WTC11 (cell line): ENCODE data around the gene RBM15. TPM values are rescaled to one million over a fixed set of nuclear protein-coding genes. Genes with fewer than 3 reads are reported as not detected.

Experiments
- ATAC-seq: fragments of 200-7000 bp; cut with Tn5 transposase; 2 replicates; pipeline ENCODE4 v1.10.0; 2021; ENCODE audit warnings: mild to moderate bottlenecking, moderate library complexity
- CTCF ChIA-PET: fragments of 300-600 bp; sonication (Branson Sonifier 250); formaldehyde crosslinking; loops from one replicate; lab custom pipeline; 2021; ENCODE audit warnings: antibody characterized with exemption; lab: Charles Lee
- POLR2A ChIA-PET: fragments of 350-600 bp; sonication (Branson Sonifier 250); formaldehyde crosslinking; loops from one replicate; lab custom pipeline; 2021; ENCODE audit warnings: antibody characterized with exemption; lab: Charles Lee
- DNase-seq: peaks from one replicate; pipeline ENCODE4 v3.0.0; 2021; ENCODE audit warnings: low spot score
- H3K27ac Mint-ChIP-seq: 2 replicates; pipeline ENCODE4 v1.8.0; 2021; ENCODE audit warnings: mixed read lengths
- H3K27me3 Mint-ChIP-seq: 2 replicates; pipeline ENCODE4 v1.8.0; 2021; ENCODE audit warnings: low read depth, mild to moderate bottlenecking, moderate library complexity, mixed read lengths
- H3K36me3 Mint-ChIP-seq: 2 replicates; pipeline ENCODE4 v1.8.0; 2021; ENCODE audit warnings: mixed read lengths
- H3K4me1 Mint-ChIP-seq: 2 replicates; pipeline ENCODE4 v1.8.0; 2022; ENCODE audit warnings: mixed read lengths
- H3K4me3 Mint-ChIP-seq: 2 replicates; pipeline ENCODE4 v1.8.0; 2021; ENCODE audit warnings: mild to moderate bottlenecking, moderate library complexity, mixed read lengths
- H3K9me3 Mint-ChIP-seq: 2 replicates; pipeline ENCODE4 v1.8.0; 2021; ENCODE audit warnings: mixed read lengths
- CBFB ChIP-seq: sonication (generic); formaldehyde crosslinking; IDR thresholded peaks from 2 replicates; pipeline ENCODE4 v1.8.1; 2022; ENCODE audit warnings: mild to moderate bottlenecking, low read depth, missing genetic modification reagents
- E2F4 ChIP-seq: sonication (generic); formaldehyde crosslinking; IDR thresholded peaks from 2 replicates; pipeline ENCODE4 v1.8.1; 2022; ENCODE audit warnings: low read depth, mild to moderate bottlenecking, moderate library complexity, missing genetic modification reagents, borderline replicate concordance
- EMX1 ChIP-seq: fragments of 250-450 bp; sonication (Bioruptor Pico); IDR thresholded peaks from 2 replicates; pipeline ENCODE4 v1.8.0; 2021; ENCODE audit warnings: mild to moderate bottlenecking
- ETV6 ChIP-seq: sonication (generic); formaldehyde crosslinking; IDR thresholded peaks from 2 replicates; pipeline ENCODE4 v1.8.1; 2022; ENCODE audit warnings: mild to moderate bottlenecking, missing genetic modification reagents
- IRF1 ChIP-seq: sonication (generic); formaldehyde crosslinking; IDR thresholded peaks from 2 replicates; pipeline ENCODE4 v1.8.0; 2023; ENCODE audit warnings: missing genetic modification reagents
- IRF2 ChIP-seq: sonication (generic); formaldehyde crosslinking; IDR thresholded peaks from 2 replicates; pipeline ENCODE4 v1.8.0; 2022; ENCODE audit warnings: low read depth, missing genetic modification reagents, borderline replicate concordance
- JUN ChIP-seq: sonication (generic); formaldehyde crosslinking; IDR thresholded peaks from 2 replicates; pipeline ENCODE4 v1.8.0; 2023; ENCODE audit warnings: mild to moderate bottlenecking, missing genetic modification reagents
- MAX ChIP-seq: sonication (generic); formaldehyde crosslinking; IDR thresholded peaks from 2 replicates; pipeline ENCODE4 v1.8.0; 2022; ENCODE audit warnings: mild to moderate bottlenecking, missing genetic modification reagents
- MLX ChIP-seq: sonication (generic); formaldehyde crosslinking; IDR thresholded peaks from 2 replicates; pipeline ENCODE4 v1.8.1; 2023; ENCODE audit warnings: mild to moderate bottlenecking, missing genetic modification reagents, moderate library complexity
- MXD4 ChIP-seq: fragments of 250-450 bp; sonication (Bioruptor Pico); IDR thresholded peaks from 2 replicates; pipeline ENCODE4 v1.8.0; 2021; ENCODE audit warnings: mild to moderate bottlenecking, moderate library complexity, borderline replicate concordance
- RELA ChIP-seq: sonication (generic); formaldehyde crosslinking; IDR thresholded peaks from 2 replicates; pipeline ENCODE4 v1.8.1; 2022; ENCODE audit warnings: missing genetic modification reagents, mild to moderate bottlenecking, borderline replicate concordance
- TCF7 ChIP-seq: sonication (generic); formaldehyde crosslinking; IDR thresholded peaks from 2 replicates; pipeline ENCODE4 v1.8.0; 2022; ENCODE audit warnings: mild to moderate bottlenecking, low read depth, missing genetic modification reagents, moderate library complexity
- TEAD1 ChIP-seq: sonication (generic); formaldehyde crosslinking; IDR thresholded peaks from 2 replicates; pipeline ENCODE4 v1.8.0; 2022; ENCODE audit warnings: mild to moderate bottlenecking, missing genetic modification reagents
- ZBTB43 ChIP-seq: sonication (generic); formaldehyde crosslinking; IDR thresholded peaks from 2 replicates; pipeline ENCODE4 v1.8.1; 2023; ENCODE audit warnings: mild to moderate bottlenecking, missing genetic modification reagents
- ZSCAN18 ChIP-seq: fragments of 250-450 bp; sonication (Bioruptor Pico); IDR thresholded peaks from 2 replicates; pipeline ENCODE4 v2.1.2; 2022; ENCODE audit warnings: mild to moderate bottlenecking, moderate library complexity
- total RNA-seq: library from RNA; stranded (reverse); gene quantifications from 3 replicates; pipeline ENCODE4 v1.2.3, GENCODE V29; 2021
- TF ChIP-seq, protein P1 (sequence below): fragments of 250-450 bp; sonication (Bioruptor Pico); IDR thresholded peaks from 2 replicates; pipeline ENCODE4 v1.8.0; 2021; ENCODE audit warnings: mild to moderate bottlenecking
- TF ChIP-seq, protein P2 (sequence below): sonication (generic); formaldehyde crosslinking; IDR thresholded peaks from 2 replicates; pipeline ENCODE4 v1.8.0; 2022; ENCODE audit warnings: missing genetic modification reagents
- TF ChIP-seq, protein P3 (sequence below): fragments of 250-450 bp; sonication (Bioruptor Pico); IDR thresholded peaks from 2 replicates; pipeline ENCODE4 v1.9.0; 2021; ENCODE audit warnings: mild to moderate bottlenecking, borderline replicate concordance

RBM15 gene
- total RNA-seq, 1 experiment from 2014 or later, result 50.6 TPM

DNA sequence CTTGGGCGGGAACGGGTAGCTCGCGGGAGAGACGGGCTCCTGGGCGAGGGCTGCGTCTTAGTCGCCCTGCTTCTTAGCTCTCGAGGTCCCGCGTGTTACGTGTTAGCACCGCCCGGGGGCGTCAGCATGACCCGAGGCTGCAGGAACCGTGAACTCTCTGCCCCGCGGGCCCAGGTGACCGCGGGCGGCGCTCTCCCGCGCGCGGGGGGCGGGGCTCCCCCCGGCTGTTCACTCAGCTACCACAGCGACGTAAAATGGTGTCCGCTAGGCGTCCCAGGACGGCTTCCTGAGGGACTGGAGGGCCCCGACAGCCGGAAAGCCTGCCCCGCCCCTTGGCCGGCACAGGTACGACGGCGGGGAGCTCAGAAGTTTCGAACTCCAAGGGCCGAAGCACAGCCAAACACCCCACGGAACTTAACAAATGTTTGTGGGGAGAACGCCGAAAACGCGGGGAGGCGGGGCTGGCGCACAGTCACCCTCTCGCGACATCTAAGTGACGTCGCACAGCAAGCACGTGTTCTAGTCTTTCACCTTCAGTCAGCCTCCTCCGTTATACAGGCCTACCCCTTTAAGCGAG, 780 bp upstream of the RBM15 start (continued):
- TF ChIP-seq, protein P1, sequence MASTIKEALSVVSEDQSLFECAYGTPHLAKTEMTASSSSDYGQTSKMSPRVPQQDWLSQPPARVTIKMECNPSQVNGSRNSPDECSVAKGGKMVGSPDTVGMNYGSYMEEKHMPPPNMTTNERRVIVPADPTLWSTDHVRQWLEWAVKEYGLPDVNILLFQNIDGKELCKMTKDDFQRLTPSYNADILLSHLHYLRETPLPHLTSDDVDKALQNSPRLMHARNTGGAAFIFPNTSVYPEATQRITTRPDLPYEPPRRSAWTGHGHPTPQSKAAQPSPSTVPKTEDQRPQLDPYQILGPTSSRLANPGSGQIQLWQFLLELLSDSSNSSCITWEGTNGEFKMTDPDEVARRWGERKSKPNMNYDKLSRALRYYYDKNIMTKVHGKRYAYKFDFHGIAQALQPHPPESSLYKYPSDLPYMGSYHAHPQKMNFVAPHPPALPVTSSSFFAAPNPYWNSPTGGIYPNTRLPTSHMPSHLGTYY (CRISPR knock-in tag), result no peak
- TF ChIP-seq ZSCAN18 (no peak), EMX1 (CRISPR knock-in tag) (no peak), MLX (CRISPR knock-in tag) (no peak), MXD4 (CRISPR knock-in tag) (no peak), CBFB (CRISPR knock-in tag) (no peak), MAX (CRISPR knock-in tag) (peak; percentile 79), IRF2 (CRISPR knock-in tag) (no peak), RELA (CRISPR knock-in tag) (peak; percentile 81; the same call in 1 of the 2 replicates)
- TF ChIP-seq, protein P2, sequence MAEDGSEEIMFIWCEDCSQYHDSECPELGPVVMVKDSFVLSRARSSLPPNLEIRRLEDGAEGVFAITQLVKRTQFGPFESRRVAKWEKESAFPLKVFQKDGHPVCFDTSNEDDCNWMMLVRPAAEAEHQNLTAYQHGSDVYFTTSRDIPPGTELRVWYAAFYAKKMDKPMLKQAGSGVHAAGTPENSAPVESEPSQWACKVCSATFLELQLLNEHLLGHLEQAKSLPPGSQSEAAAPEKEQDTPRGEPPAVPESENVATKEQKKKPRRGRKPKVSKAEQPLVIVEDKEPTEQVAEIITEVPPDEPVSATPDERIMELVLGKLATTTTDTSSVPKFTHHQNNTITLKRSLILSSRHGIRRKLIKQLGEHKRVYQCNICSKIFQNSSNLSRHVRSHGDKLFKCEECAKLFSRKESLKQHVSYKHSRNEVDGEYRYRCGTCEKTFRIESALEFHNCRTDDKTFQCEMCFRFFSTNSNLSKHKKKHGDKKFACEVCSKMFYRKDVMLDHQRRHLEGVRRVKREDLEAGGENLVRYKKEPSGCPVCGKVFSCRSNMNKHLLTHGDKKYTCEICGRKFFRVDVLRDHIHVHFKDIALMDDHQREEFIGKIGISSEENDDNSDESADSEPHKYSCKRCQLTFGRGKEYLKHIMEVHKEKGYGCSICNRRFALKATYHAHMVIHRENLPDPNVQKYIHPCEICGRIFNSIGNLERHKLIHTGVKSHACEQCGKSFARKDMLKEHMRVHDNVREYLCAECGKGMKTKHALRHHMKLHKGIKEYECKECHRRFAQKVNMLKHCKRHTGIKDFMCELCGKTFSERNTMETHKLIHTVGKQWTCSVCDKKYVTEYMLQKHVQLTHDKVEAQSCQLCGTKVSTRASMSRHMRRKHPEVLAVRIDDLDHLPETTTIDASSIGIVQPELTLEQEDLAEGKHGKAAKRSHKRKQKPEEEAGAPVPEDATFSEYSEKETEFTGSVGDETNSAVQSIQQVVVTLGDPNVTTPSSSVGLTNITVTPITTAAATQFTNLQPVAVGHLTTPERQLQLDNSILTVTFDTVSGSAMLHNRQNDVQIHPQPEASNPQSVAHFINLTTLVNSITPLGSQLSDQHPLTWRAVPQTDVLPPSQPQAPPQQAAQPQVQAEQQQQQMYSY (CRISPR knock-in tag), result no peak

DNA sequence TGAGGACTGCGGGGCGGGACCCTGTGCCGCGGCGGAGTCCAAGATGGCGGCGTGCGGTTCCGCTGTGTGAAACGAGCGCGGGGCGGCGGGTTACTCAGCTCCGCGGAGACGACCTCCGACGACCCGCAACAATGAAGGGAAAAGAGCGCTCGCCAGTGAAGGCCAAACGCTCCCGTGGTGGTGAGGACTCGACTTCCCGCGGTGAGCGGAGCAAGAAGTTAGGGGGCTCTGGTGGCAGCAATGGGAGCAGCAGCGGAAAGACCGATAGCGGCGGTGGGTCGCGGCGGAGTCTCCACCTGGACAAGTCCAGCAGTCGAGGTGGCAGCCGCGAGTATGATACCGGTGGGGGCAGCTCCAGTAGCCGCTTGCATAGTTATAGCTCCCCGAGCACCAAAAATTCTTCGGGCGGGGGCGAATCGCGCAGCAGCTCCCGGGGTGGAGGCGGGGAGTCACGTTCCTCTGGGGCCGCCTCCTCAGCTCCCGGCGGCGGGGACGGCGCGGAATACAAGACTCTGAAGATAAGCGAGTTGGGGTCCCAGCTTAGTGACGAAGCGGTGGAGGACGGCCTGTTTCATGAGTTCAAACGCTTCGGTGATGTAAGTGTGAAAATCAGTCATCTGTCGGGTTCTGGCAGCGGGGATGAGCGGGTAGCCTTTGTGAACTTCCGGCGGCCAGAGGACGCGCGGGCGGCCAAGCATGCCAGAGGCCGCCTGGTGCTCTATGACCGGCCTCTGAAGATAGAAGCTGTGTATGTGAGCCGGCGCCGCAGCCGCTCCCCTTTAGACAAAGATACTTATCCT, 430 bp downstream of the RBM15 start:
- no peak overlapping the region for H3K4me3 Mint-ChIP-seq
- H3K27ac Mint-ChIP-seq, result no peak overlapping the region; the same call in 1 of the 2 replicates
- no peaks in the 10 kb centered on the region for H3K27me3 Mint-ChIP-seq
- peaks cover 58% of the 10 kb centered on the region for H3K4me1 Mint-ChIP-seq
- POLR2A ChIA-PET, result interaction anchor here (0.5 to 2.5 kb wide), 12 partner anchors 9 to 132 kb away, joined by 3 to 14 read pairs (median 4); partner anchors contain the start of gene KCNC4
- H3K9me3 Mint-ChIP-seq, result peaks cover 9% of the 10 kb centered on the region
- DNase-seq, result peak; percentile 50
- CTCF ChIA-PET, result interaction anchor here (0.5 to 6.1 kb wide), 30 partner anchors 8 to 309 kb away, joined by 3 to 100 read pairs (median 4); partner anchors contain the start of genes KCNC4 and SLC6A17
- ATAC-seq, result no peak
- peaks cover 43% of the 10 kb centered on the region for H3K36me3 Mint-ChIP-seq
- TF ChIP-seq, protein P3, sequence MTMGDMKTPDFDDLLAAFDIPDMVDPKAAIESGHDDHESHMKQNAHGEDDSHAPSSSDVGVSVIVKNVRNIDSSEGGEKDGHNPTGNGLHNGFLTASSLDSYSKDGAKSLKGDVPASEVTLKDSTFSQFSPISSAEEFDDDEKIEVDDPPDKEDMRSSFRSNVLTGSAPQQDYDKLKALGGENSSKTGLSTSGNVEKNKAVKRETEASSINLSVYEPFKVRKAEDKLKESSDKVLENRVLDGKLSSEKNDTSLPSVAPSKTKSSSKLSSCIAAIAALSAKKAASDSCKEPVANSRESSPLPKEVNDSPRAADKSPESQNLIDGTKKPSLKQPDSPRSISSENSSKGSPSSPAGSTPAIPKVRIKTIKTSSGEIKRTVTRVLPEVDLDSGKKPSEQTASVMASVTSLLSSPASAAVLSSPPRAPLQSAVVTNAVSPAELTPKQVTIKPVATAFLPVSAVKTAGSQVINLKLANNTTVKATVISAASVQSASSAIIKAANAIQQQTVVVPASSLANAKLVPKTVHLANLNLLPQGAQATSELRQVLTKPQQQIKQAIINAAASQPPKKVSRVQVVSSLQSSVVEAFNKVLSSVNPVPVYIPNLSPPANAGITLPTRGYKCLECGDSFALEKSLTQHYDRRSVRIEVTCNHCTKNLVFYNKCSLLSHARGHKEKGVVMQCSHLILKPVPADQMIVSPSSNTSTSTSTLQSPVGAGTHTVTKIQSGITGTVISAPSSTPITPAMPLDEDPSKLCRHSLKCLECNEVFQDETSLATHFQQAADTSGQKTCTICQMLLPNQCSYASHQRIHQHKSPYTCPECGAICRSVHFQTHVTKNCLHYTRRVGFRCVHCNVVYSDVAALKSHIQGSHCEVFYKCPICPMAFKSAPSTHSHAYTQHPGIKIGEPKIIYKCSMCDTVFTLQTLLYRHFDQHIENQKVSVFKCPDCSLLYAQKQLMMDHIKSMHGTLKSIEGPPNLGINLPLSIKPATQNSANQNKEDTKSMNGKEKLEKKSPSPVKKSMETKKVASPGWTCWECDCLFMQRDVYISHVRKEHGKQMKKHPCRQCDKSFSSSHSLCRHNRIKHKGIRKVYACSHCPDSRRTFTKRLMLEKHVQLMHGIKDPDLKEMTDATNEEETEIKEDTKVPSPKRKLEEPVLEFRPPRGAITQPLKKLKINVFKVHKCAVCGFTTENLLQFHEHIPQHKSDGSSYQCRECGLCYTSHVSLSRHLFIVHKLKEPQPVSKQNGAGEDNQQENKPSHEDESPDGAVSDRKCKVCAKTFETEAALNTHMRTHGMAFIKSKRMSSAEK (CRISPR knock-in tag), result no peak
- TF ChIP-seq TCF7 (CRISPR knock-in tag), result no peak
- no peak; the same call in 1 of the 2 replicates for TF ChIP-seq ETV6 (CRISPR knock-in tag)
- TF ChIP-seq IRF1 (CRISPR knock-in tag), result no peak
- peak; percentile 79 for TF ChIP-seq TEAD1 (CRISPR knock-in tag)
- TF ChIP-seq ZBTB43 (CRISPR knock-in tag), result peak; percentile 44; the same call in 1 of the 2 replicates
- 0 out of 2 replicates have a peak, but pooled peaks have one; percentile 38 for TF ChIP-seq JUN
- 0 out of 2 replicates have a peak, but pooled peaks have one; percentile 41 for TF ChIP-seq E2F4
